Measurements from ENCODE around the gene WSCD2.

- TF ChIP-seq POLR2AphosphoS5 (IDR thresholded peaks at IDR 0.05; ENCODE audit: low read depth) (no peak), CTCF (IDR thresholded peaks at IDR 0.05; ENCODE audit: insufficient read depth, low read length) (no peak), SPI1 (IDR thresholded peaks at IDR 0.05; ENCODE audit: borderline replicate concordance, low read depth) (no peak), GABPA (IDR thresholded peaks at IDR 0.05; ENCODE audit: low read depth) (no peak)
- TF ChIP-seq, protein P1, sequence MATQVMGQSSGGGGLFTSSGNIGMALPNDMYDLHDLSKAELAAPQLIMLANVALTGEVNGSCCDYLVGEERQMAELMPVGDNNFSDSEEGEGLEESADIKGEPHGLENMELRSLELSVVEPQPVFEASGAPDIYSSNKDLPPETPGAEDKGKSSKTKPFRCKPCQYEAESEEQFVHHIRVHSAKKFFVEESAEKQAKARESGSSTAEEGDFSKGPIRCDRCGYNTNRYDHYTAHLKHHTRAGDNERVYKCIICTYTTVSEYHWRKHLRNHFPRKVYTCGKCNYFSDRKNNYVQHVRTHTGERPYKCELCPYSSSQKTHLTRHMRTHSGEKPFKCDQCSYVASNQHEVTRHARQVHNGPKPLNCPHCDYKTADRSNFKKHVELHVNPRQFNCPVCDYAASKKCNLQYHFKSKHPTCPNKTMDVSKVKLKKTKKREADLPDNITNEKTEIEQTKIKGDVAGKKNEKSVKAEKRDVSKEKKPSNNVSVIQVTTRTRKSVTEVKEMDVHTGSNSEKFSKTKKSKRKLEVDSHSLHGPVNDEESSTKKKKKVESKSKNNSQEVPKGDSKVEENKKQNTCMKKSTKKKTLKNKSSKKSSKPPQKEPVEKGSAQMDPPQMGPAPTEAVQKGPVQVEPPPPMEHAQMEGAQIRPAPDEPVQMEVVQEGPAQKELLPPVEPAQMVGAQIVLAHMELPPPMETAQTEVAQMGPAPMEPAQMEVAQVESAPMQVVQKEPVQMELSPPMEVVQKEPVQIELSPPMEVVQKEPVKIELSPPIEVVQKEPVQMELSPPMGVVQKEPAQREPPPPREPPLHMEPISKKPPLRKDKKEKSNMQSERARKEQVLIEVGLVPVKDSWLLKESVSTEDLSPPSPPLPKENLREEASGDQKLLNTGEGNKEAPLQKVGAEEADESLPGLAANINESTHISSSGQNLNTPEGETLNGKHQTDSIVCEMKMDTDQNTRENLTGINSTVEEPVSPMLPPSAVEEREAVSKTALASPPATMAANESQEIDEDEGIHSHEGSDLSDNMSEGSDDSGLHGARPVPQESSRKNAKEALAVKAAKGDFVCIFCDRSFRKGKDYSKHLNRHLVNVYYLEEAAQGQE (IDR thresholded peaks at IDR 0.05; ENCODE audit: insufficient replicate concordance, low read depth), result no peak
Observed at GRCh38 chr12:108087900-108088299, 41.2 kb upstream of the WSCD2 start.

Data from HL-60 (cell line).